H54 (cell line): ENCODE results near the gene SPRN.
"Not testable (repeated sequence)": the region's sequence is repeated elsewhere in the genome, so short reads cannot be mapped to it uniquely, and the experiment has no call there.

Source experiments
- DNase-seq: peaks from one replicate; pipeline ENCODE4 v3.0.0; 2011; ENCODE audit warnings: low spot score, mixed read lengths; ENCODE audit not compliant: insufficient read length
- FAIRE-seq: peaks from 3 replicates; lab custom pipeline; 2011; peaks lifted over from hg19 to GRCh38; lab: Jason Lieb, UNC
- POLR2A ChIP-seq: IDR thresholded peaks from 2 replicates; pipeline ENCODE4 v1.6.1; 2011; ENCODE audit warnings: low read depth, mild to moderate bottlenecking, low read length

SPRN gene

GRCh38 chr10:133451346-133451745 lies 26.9 kb upstream of the SPRN start:
- no peak for DNase-seq
- TF ChIP-seq POLR2A = no peak
- FAIRE-seq = no peak

GRCh38 chr10:133448120-133448519 lies 23.7 kb upstream of the SPRN start:
- TF ChIP-seq POLR2A = no peak
- FAIRE-seq = no peak
- DNase-seq = no peak

GRCh38 chr10:133446979-133447378 lies 22.6 kb upstream of the SPRN start:
- TF ChIP-seq POLR2A = no peak
- FAIRE-seq (no peak), DNase-seq (no peak)

GRCh38 chr10:133445751-133446708 lies 21.6 kb upstream of the SPRN start:
- DNase-seq = no peak
- FAIRE-seq = no peak
- TF ChIP-seq POLR2A = no peak

- no peak for FAIRE-seq
- no peak for TF ChIP-seq POLR2A
- no peak for DNase-seq
Observed at GRCh38 chr10:133445268-133445732, 20.9 kb upstream of the SPRN start.

GRCh38 chr10:133444342-133445267 lies 20.2 kb upstream of the SPRN start:
- DNase-seq = no peak
- TF ChIP-seq POLR2A = no peak
- no peak for FAIRE-seq

- FAIRE-seq (no peak), DNase-seq (no peak)
- no peak for TF ChIP-seq POLR2A
Observed at GRCh38 chr10:133442967-133443924, 18.8 kb upstream of the SPRN start.

GRCh38 chr10:133442191-133442966 lies 18.0 kb upstream of the SPRN start:
- no peak for DNase-seq
- no peak for TF ChIP-seq POLR2A
- FAIRE-seq = no peak

- no peak for FAIRE-seq
- no peak for DNase-seq
- TF ChIP-seq POLR2A = no peak
Observed at GRCh38 chr10:133441780-133442179, 17.4 kb upstream of the SPRN start.

- not testable (repeated sequence) for DNase-seq, FAIRE-seq
Observed at GRCh38 chr10:133441356-133441755, 16.9 kb upstream of the SPRN start.

- no peak for DNase-seq
- FAIRE-seq = no peak
- no peak for TF ChIP-seq POLR2A
Observed at GRCh38 chr10:133440633-133441285, 16.3 kb upstream of the SPRN start.
